Testis (tissue), 2 donors: ENCODE measurements around the gene PRAMEF15.
"Not testable (repeated sequence)": the region's sequence is repeated elsewhere in the genome, so short reads cannot be mapped to it uniquely, and the experiment has no call there.

Experiments
- POLR2A ChIP-seq: fragments of 450-650 bp; IDR thresholded peaks from one replicate; pipeline ENCODE4 v1.6.1; 2017; ENCODE audit warnings: antibody characterized with exemption, mild to moderate bottlenecking, moderate library complexity
- TF ChIP-seq, protein P1 (sequence below), 3 experiments: fragments of 450-650 bp in 2 of 3; fragments of 200-600 bp in 1 of 3; sonication (generic) in 1 of 3; IDR thresholded peaks; one replicate each; pipeline ENCODE4 v1.5.1; 2016 to 2019; ENCODE audit warnings: antibody characterized with exemption in 3 of 3, mild to moderate bottlenecking in 2 of 3, moderate library complexity in 1 of 3

DNA sequence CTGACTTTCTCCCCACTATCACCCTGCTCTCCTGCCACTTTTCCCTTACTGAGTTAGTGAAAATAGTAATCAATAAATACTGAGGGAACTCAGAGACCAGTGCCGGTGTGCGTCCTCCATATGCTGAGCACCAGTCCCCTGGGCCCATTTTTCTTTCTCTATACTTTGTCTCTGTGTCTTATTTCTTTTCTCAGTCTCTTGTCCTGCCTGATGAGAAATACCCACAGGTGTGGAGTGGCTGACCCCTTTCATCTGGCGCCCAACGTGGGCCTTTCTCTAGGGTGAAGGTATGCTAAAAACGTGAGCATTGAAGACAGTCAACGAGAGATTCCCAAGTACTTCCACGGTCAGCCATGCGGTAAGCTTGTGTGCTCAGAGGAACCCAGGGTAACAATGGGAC, 38.1 kb downstream of the PRAMEF15 start:
- TF ChIP-seq POLR2A = not testable (repeated sequence)
- TF ChIP-seq, protein P1, sequence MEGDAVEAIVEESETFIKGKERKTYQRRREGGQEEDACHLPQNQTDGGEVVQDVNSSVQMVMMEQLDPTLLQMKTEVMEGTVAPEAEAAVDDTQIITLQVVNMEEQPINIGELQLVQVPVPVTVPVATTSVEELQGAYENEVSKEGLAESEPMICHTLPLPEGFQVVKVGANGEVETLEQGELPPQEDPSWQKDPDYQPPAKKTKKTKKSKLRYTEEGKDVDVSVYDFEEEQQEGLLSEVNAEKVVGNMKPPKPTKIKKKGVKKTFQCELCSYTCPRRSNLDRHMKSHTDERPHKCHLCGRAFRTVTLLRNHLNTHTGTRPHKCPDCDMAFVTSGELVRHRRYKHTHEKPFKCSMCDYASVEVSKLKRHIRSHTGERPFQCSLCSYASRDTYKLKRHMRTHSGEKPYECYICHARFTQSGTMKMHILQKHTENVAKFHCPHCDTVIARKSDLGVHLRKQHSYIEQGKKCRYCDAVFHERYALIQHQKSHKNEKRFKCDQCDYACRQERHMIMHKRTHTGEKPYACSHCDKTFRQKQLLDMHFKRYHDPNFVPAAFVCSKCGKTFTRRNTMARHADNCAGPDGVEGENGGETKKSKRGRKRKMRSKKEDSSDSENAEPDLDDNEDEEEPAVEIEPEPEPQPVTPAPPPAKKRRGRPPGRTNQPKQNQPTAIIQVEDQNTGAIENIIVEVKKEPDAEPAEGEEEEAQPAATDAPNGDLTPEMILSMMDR (IDR thresholded peaks at IDR 0.05) = not testable (repeated sequence)
